Ovary (tissue), 9 donors: ENCODE data around the gene OR2L8. TPM values are rescaled to one million over a fixed set of nuclear protein-coding genes. Genes with fewer than 3 reads are reported as not detected.

ENCODE experiments used
- DNase-seq, 5 donors: peaks; one replicate each; pipeline ENCODE4 v3.0.0-alpha.2; 2019 to 2020
- H3K27ac ChIP-seq, 2 donors: fragments of 200-600 bp; one replicate each; pipeline versions ENCODE4 v1.5.1 to v1.8.0; 2019 to 2022
- H3K27me3 ChIP-seq: fragments of 200-600 bp; one replicate; pipeline ENCODE4 v1.8.0; 2022
- H3K36me3 ChIP-seq: fragments of 200-600 bp; sonication (generic); one replicate; pipeline ENCODE4 v1.5.1; 2019
- H3K4me1 ChIP-seq: one replicate; pipeline ENCODE4 v1.8.1; 2013; ENCODE audit warnings: mild to moderate bottlenecking, moderate library complexity; ENCODE audit not compliant: insufficient read depth
- H3K4me3 ChIP-seq: fragments of 200-600 bp; sonication (generic); one replicate; pipeline ENCODE4 v1.5.1; 2017
- H3K9me3 ChIP-seq, 2 donors: fragments of 200-600 bp in 1 of 2; sonication (generic) in 1 of 2; one replicate each; pipeline versions ENCODE4 v1.5.1 to v1.8.1; 2013 to 2019; ENCODE audit warnings: mild to moderate bottlenecking in 1 of 2, moderate library complexity in 1 of 2
- CTCF ChIP-seq, 3 donors: fragments of 450-650 bp in 2 of 3; fragments of 200-600 bp in 1 of 3; IDR thresholded peaks; one replicate each; pipeline versions ENCODE4 v1.5.1 to v1.8.0; 2016 to 2022; ENCODE audit warnings: antibody characterized with exemption in 3 of 3, mild to moderate bottlenecking in 1 of 3
- EP300 ChIP-seq: sonication (generic); formaldehyde crosslinking; IDR thresholded peaks from one replicate; pipeline ENCODE4 v1.6.1; 2017; ENCODE audit warnings: antibody characterized with exemption
- POLR2A ChIP-seq: fragments of 450-650 bp; IDR thresholded peaks from one replicate; pipeline ENCODE4 v1.6.1; 2017; ENCODE audit warnings: antibody characterized with exemption, mild to moderate bottlenecking, moderate library complexity
- WGBS, 3 donors: extraction: QIAGEN DNeasy Blood & Tissue Kit in 1 of 3; methylation state at CpG; one replicate each; pipeline versions ENCODE4 v1.1.5 to v1.1.7; 2013 to 2017; 5-methylcytosine and 5-hydroxymethylcytosine counted together
- intact Hi-C, 4 donors: fragments of 100-400 bp; cut with DNase I; formaldehyde crosslinking; loops; one replicate each; pipeline versions ENCODE4 v1.11.0 to v1.15.1; 2022 to 2023
- polyA plus RNA-seq, 2 donors: library from polyadenylated mRNA; stranded (reverse); fragments of 200-250 nt in 1 of 2; fragments of 350-450 nt in 1 of 2; fragmentation: Illumina TruSeq in 1 of 2; extraction: RNeasy Lipid Tissue Mini Kit (QIAGEN cat#74804) in 1 of 2; gene quantifications; one replicate each; pipeline ENCODE4 v1.2.3, GENCODE V29; 2013 to 2014
- total RNA-seq, 7 donors: library from RNA; depleted of rRNA in 2 of 7; stranded (reverse); fragments of >200 nt in 2 of 7; fragmentation: NEBNext Ultra II Directional in 3 of 7; extraction: Animal tissue kit (Norgen Biotek cat#: 25700) in 3 of 7; gene quantifications; one replicate each; pipeline versions ENCODE4 v1.1.0 to v1.2.4, GENCODE V29; 2016 to 2023
- donor health status: DM: no; HTN: no; CAD: no; lungs with moderate emphysema.
- donor health status: DM: no; HTN: no; CAD: no.
- donor health status: Bipolar disorder and iron deficiency.
- donor health status: DM: yes; HTN: yes; CAD: no.
- donor health status: DM: no; HTN: no; CAD: no.
- donor health status: DM: yes; HTN: yes; CAD: no.

OR2L8 gene
- total and polyA plus RNA-seq, 9 donors = 0.34 TPM; not detected in 8

DNA sequence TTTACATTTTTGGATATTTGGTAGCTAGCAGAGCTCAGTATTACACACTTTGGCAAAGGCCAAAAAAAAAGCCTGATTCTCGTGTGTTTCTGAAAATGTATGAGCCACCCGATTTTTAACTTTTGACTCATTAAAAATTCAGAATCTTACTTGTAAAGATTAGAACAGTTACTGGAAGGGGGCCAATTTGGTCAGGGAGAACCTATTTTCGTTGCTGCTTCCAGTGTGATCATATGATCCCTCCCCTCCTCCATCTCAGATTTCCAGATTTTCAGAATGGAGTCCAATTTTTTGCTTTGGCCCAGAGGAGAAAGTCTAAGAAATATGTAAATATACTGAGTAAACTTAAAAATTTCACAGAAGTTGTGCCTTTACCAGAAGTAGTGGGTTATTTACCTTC lies 13.1 kb downstream of the OR2L8 start:
- WGBS, 3 donors = 6 to 39% (median 8%) methylated on average over 3 of the region's 3 CpGs
- Histone ChIP-seq H3K27me3 (no peaks in the 10 kb centered on the region), H3K36me3 (no peaks in the 10 kb centered on the region), H3K4me3 (no peak overlapping the region), H3K27ac (no peak overlapping the region), H3K9me3 (no peaks in the 10 kb centered on the region), H3K4me1 (no peaks in the 10 kb centered on the region)
- intact Hi-C loops = no loop called here
- no peak for DNase-seq
- no peak for TF ChIP-seq EP300
- no peak for TF ChIP-seq CTCF (IDR thresholded peaks at IDR 0.05)
- no peak for TF ChIP-seq POLR2A

GRCh38 chr1:247962911-247963588 lies 14.4 kb downstream of the OR2L8 start:
- no peak for TF ChIP-seq CTCF (IDR thresholded peaks at IDR 0.05)
- no peak for TF ChIP-seq EP300
- no peak for TF ChIP-seq POLR2A
- WGBS, 3 donors = 57 to 73% (median 58%) methylated on average over 4 of the region's 4 CpGs
- Histone ChIP-seq H3K4me3 (no peak overlapping the region), H3K36me3 (no peaks in the 10 kb centered on the region), H3K4me1 (no peaks in the 10 kb centered on the region), H3K27ac (no peak overlapping the region), H3K27me3 (no peaks in the 10 kb centered on the region), H3K9me3 (no peaks in the 10 kb centered on the region)
- no peak for DNase-seq
- intact Hi-C loops = no loop called here

DNA sequence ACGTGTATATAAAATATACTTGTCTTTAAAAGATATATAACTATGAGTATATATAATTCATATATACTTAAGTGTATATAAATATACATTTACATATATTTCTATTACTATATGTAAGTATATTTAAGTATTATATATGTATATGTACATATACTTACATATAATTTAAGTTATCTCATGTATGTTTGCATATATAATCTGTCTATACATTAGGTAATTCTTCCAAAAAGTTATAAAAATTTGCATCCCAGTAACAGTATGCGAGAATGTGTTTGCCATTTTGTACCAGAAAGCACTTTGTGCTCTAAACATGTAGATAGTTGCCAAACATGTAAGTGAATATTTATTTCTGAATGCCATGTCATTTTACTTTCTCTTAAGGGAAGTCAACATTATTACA lies 16.3 kb downstream of the OR2L8 start, which contains the start of gene OR2AK2:
OR2AK2 (plus strand) TSS at position 301 of the 400 bp plus-strand sequence. CDS start 144 bp downstream, outside the sequence.
- Histone ChIP-seq H3K9me3 (no peaks in the 10 kb centered on the region), H3K36me3 (no peaks in the 10 kb centered on the region), H3K27ac (no peak within 1 kb of the TSS), H3K4me3 (no peak within 1 kb of the TSS), H3K27me3 (no peaks in the 10 kb centered on the region), H3K4me1 (no peaks in the 10 kb centered on the region)
- intact Hi-C loops = no loop called here
- DNase-seq = no peak
- 83 to 90% (median 85%) methylated on average over 2 of the region's 2 CpGs for WGBS, 3 donors
- no peak for TF ChIP-seq CTCF (IDR thresholded peaks at IDR 0.05)

DNA sequence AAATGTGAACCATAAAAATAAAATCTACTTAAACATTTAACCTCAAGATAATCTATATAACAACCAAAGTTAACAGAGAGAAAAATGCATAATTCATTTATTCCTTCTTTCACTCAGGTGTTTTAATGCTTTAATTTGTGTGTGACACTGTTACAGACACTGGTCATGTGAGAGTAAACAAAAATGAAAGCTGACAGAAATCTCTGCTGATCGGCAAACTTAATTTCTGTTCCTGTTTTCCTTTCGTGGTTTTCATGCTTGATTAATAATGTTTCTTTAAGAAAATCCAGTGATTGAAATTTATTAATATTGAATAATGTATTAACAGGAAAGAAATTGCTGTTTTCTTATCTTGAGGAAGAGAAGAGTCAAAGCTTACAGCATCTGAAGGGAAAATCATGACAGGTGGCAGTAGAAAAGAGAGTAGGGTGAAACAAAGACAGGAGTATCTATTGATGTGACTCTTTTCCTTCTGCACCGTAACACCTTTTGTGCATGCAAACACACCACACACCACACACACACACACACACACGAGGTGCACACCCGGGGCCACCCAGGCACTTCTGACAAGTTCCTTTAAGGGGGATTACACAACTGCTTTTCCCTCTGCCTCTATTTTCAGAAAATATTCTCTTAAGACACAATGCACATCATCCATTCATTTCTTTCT lies 18.0 kb downstream of the OR2L8 start:
- TF ChIP-seq EP300 (no peak), CTCF (IDR thresholded peaks at IDR 0.05) (no peak), POLR2A (no peak)
- Histone ChIP-seq H3K36me3 (no peaks in the 10 kb centered on the region), H3K4me3 (no peak overlapping the region), H3K9me3 (no peaks in the 10 kb centered on the region), H3K27me3 (no peaks in the 10 kb centered on the region), H3K4me1 (no peaks in the 10 kb centered on the region), H3K27ac (no peak overlapping the region)
- WGBS, 3 donors = 63 to 74% (median 72%) methylated on average over 5 of the region's 5 CpGs
- intact Hi-C loops = no loop called here
- no peak for DNase-seq
